SKM-1 treated with dmso at 0.1 percent for 144 hours (cell line): Measurements from ENCODE around the gene IL21R.
"Not testable (repeated sequence)": the region's sequence is repeated elsewhere in the genome, so short reads cannot be mapped to it uniquely, and the experiment has no call there.

Source experiments
- DNase-seq: peaks from one replicate; lab custom pipeline; 2025; ENCODE audit not compliant: unreplicated experiment; lab: John Stamatoyannopoulos, UW

Gene IL21R

GRCh38 chr16:27426423-27427408 is 24.7 kb downstream of the IL21R start:
- DNase-seq: peak; percentile 74

- DNase-seq: no peak
Measured at GRCh38 chr16:27427538-27427937, 25.6 kb downstream of the IL21R start.

GRCh38 chr16:27428026-27428785 is 26.2 kb downstream of the IL21R start:
- DNase-seq: no peak

- no peak for DNase-seq
Measured at GRCh38 chr16:27429330-27429871, 27.4 kb downstream of the IL21R start.

GRCh38 chr16:27429981-27430441 is 28.0 kb downstream of the IL21R start:
- no peak for DNase-seq

GRCh38 chr16:27430512-27430911 is 28.5 kb downstream of the IL21R start:
- no peak for DNase-seq

- no peak for DNase-seq
Measured at GRCh38 chr16:27430923-27431484, 29.0 kb downstream of the IL21R start.

- DNase-seq: no peak
Measured at GRCh38 chr16:27431773-27432532, 30.0 kb downstream of the IL21R start.

- no peak for DNase-seq
Measured at GRCh38 chr16:27432558-27432957, 30.6 kb downstream of the IL21R start.

GRCh38 chr16:27433191-27433590 is 31.2 kb downstream of the IL21R start:
- DNase-seq: not testable (repeated sequence)

GRCh38 chr16:27433636-27434035 is 31.7 kb downstream of the IL21R start:
- DNase-seq: no peak

GRCh38 chr16:27434141-27435051 is 32.4 kb downstream of the IL21R start:
- DNase-seq: no peak

- DNase-seq: not testable (repeated sequence)
Measured at GRCh38 chr16:27435146-27435545, 33.2 kb downstream of the IL21R start.

- no peak for DNase-seq
Measured at GRCh38 chr16:27436065-27436464, 34.1 kb downstream of the IL21R start.

- no peak for DNase-seq
Measured at GRCh38 chr16:27436921-27437650, 35.1 kb downstream of the IL21R start.

- DNase-seq: no peak
Measured at GRCh38 chr16:27437946-27438345, 36.0 kb downstream of the IL21R start.

GRCh38 chr16:27439271-27440018 is 37.5 kb downstream of the IL21R start:
- no peak for DNase-seq

GRCh38 chr16:27441276-27441675 is 39.3 kb downstream of the IL21R start:
- DNase-seq: no peak
